A673 (cell line): ENCODE data around the gene ADARB2.

Source experiments
- EZH2 ChIP-seq: fragments of 200-600 bp; sonication (generic); IDR thresholded peaks from 2 replicates; pipeline ENCODE4 v1.6.1; 2017; ENCODE audit warnings: borderline replicate concordance, low read depth, mild to moderate bottlenecking, mixed read lengths, antibody characterized with exemption, low read length; ENCODE audit not compliant: poor library complexity, severe bottlenecking
- TF ChIP-seq, protein P1 (sequence below): fragments of 300-800, 200-600 bp; sonication (generic); conservative IDR thresholded peaks from 2 replicates; pipeline ENCODE4 v1.5.1; 2017; ENCODE audit warnings: low read depth, mild to moderate bottlenecking, antibody characterized with exemption, low read length, moderate library complexity, mixed read lengths

DNA sequence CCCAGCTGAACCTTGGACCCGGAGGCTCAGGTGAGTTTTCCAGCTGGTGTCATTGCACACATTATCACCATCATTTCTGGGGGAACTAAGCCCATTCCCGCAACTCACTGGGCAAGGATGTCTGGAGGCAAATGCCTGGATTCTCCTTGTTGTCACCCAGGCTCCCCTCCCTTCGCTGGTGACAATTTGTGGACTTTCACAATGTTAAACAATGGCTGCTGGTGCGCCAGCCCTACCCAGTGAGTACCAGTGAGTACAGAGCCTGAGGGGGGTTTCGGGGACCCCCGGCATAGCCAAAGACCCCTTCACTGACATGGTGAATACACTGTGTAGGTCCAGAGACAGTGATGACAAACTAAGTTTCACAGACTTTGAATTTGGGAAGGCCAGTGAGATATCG is 189.2 kb downstream of the ADARB2 start:
- TF ChIP-seq, protein P1, sequence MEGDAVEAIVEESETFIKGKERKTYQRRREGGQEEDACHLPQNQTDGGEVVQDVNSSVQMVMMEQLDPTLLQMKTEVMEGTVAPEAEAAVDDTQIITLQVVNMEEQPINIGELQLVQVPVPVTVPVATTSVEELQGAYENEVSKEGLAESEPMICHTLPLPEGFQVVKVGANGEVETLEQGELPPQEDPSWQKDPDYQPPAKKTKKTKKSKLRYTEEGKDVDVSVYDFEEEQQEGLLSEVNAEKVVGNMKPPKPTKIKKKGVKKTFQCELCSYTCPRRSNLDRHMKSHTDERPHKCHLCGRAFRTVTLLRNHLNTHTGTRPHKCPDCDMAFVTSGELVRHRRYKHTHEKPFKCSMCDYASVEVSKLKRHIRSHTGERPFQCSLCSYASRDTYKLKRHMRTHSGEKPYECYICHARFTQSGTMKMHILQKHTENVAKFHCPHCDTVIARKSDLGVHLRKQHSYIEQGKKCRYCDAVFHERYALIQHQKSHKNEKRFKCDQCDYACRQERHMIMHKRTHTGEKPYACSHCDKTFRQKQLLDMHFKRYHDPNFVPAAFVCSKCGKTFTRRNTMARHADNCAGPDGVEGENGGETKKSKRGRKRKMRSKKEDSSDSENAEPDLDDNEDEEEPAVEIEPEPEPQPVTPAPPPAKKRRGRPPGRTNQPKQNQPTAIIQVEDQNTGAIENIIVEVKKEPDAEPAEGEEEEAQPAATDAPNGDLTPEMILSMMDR, result no peak
- no peak for TF ChIP-seq EZH2
